HG02623 (cell line): Measurements from ENCODE around the gene RAB2B.

Experiments
- ATAC-seq: cut with Tn5 transposase; IDR thresholded peaks from one replicate; pipeline ENCODE4 v1.9.1; 2021; ENCODE audit warnings: moderate library complexity; ENCODE audit not compliant: unreplicated experiment

RAB2B gene

DNA sequence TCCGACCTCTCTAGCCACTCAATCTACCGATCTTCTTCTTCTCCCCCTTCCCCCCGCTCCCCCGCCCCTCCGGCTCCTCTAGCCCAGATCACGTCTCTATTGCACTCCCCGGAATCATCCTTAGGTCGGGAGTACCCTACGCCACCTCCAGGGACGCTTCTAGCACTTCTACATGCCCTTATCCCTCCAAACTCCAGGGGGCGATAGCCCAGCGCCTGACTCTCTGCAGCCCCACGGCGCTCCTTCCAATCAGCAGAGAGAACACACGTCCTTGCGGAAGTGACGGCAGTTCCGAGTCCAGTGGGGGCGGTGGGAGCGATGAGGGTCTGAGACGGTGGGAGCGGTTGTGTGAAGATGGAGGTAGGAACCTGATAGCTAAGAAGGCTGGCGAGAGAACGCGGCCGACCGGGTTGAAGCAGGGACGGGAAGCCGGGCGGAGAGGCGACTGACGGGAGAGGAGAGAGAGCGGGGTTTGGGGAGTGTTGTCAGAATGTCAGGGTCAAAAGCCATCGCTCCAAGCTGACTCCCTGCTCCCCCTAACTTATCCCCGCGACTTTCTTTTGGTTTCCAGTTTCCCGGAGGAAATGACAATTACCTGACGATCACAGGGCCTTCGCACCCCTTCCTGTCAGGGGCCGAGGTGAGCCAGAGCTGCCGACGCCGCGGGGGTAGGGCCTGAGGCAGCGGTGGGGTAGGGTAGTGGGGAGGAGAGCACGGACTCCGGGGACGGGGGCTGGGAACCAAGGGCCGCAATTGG, at the start of gene RAB2B, which contains the start of gene TOX4:
RAB2B (minus strand) TSS at position 35 of the 757 bp plus-strand sequence. CDS start 87 bp downstream, outside the sequence.
TOX4 (plus strand) TSS at position 271 of the 757 bp plus-strand sequence; CDS start at position 355, 84 bp downstream.
- ATAC-seq = peak; percentile 100

DNA sequence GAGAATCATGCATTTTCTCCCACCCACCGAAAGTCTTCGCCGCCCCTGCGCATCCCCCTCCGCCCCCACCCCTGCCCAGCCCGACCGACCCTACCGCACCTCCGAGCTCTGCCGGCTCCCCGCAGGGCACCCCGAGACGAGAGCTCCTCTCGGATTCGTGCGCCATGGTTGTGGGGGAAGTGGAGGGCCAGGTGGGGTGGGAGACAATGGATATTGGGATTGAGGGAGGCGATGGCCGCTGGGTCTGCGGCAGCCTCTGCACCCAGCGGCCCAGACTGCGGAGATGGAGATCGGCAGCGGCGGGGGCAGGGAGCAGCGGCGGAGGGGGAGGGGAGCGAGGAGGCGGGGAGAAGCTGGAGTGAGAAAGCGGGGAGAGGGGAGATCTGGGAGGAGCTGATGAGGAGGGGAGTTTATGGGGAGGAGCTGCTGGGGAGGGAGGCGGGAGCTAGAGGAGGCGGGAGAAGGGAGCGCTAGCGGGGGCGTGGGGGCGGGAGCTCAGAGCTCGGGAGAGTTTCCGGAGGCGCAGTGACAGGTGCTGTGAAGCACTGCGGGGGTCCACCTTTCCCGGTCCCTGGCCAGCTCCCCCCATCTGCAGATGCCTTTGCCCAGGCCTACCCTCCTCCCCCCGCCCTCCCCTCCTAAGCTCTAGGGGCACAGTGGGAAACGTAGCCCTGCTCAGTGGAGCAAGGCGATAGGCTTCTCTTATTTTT, 49.4 kb upstream of the RAB2B start, which contains the start of gene SALL2:
SALL2 (minus strand) TSS at position 385 of the 710 bp plus-strand sequence; CDS start at position 166, 219 bp downstream.
- peak; percentile 47 for ATAC-seq

DNA sequence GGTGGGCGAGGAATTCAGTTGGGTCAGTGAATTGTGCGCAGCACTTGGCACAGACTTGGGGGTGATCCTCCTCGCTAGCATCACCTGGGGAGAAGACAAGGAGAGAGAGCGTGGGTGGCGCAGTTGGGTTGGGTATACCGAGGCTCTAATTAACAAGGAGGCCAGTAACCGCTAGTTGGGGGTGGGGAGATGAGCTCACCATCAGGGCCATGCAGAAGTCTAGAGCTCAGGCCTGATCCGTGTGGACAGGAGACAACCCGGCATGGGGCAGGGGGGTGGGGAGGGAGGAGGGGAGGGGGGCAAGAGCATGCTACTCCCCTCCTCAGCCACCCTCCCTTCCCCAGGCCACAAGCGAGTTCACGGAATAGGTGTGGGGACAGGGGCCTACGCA, 48.8 kb upstream of the RAB2B start:
- ATAC-seq = no peak

DNA sequence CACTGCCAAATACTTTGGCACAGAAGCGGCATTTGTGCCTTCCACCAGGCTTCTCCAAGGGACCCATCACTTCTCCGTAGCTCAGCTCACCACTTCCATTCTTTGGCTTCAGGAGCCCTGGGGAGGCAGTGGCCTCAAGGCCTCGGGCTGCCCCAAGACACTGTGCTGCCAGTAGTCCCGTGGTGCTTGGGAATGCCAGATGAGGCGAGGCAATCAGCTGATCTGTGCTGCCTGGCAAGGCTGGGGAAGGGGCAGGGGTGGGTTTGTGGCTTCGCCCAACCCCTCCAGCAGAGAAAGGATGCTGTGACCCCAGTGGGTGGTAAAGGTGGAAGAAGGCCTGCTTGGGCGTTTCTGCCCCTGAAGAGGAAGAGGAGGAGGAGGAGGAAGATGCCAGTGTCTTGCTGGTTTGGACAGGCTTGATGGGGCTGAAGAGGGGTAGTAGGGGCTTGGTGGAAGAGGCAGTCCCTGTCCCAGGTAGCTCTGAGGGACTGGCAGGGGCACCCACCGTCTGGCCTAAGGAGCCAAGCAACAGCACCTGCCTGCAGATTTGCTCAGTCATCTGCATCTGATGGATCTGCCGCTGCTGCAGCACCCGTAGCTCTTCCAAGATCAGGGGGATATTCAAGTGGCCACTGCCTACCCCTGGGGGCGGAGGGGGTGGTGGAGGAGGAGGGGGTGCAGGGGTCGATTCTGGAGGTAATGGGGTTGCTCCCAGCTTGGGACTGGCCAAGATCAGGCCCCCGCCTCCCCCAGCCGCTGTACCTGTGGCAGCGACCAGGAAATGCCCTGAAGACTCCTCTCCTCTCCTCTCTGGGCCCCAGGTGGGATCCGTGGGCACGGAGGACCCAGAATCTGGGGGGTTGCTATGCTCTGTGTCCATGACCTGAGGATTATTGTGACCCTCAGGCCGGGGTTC, 48.1 kb upstream of the RAB2B start:
- ATAC-seq = no peak

DNA sequence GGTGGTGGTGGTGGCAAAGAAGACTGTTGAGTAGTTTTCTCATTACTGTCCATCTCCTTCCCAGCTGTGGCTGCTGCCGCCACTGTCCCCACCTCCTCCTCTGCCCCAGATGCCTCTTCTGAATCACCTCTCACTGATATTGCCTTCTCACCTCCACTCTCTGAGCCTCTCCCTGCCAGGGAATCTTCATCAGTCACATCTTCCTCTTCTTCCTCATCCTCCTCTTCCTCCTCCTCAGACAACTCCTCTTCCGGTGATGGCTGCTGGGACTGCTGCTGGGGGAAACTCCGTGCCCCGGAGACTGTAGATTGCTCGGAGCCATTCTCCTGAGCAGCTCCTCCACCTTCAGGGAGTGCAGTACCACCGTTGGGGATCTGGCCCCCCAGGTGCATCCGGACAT, 46.4 kb upstream of the RAB2B start:
- ATAC-seq = no peak

DNA sequence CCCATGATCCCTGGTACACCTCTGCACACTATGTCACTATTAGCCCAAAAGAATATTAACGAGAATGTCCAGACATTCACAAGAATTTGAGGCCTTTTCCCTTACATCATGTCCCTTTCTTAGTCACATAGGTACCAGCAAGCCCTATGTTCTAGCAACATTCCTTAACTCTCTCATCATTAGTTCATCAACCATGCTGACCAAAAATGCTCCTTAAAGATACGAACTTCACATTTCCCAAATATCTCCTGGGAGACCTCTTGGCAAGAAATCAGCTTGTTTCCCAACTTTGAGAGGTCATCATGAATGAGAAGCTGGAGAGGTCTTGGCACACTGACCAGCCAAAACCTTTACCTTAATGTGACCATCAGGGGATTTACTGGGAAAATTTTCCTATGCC, 44.7 kb upstream of the RAB2B start:
- no peak for ATAC-seq

DNA sequence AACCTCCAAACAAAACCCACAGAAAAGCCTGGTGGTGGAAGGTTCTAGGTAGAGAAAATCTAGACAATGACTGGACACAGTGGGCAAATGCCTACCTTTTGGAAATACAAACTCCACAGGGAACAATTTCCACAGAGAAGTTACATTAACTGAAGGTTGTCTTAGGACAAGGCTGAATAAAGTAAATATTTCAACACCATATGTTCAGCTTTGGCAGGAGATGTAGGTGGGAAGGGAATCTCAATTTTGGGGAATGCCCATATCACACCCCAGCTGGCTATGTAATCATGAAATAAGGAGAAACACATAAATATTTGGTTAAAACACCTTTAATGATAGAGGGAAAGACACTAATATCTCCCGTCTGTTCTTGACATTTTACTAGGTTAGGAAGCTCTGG, 44.0 kb upstream of the RAB2B start:
- no peak for ATAC-seq

DNA sequence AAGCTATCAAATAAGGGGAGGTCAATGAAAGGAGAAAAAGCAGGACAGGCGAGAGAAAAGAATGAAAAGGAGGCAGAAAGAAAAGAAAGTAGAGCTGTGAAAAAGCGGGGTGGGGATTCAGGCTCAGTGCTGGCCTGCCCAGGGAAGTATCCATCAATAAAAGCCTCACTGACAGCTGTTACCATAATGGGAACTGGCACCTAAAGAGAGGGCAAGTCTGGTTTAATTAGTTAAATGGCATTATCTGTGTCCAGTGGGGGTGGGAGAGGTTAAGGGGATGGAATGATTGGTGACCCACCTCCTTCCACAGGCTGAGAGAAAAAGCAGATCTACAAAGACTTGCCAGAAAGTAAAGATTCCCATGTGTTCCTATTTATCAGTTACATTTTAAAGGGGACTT, 42.0 kb upstream of the RAB2B start:
- no peak for ATAC-seq

DNA sequence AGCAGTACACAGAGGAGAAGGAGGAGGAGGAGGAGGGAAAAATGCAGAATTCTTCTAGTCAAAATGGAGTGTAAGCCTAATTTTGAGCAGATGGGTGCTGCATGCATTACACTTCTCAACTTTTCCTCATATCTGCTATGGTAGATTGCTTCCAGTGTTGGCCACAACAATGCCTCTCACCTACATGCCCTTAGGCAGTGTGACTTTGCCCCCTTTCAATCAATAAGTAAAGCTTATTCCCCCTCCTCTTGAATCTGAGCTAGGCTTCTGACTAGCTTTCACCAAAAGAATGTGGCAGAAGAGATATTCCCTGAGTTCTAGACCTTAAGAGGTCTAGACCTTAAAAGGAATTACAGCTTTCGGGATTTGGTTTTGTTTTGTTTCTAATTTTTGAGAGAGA, 37.6 kb upstream of the RAB2B start:
- ATAC-seq = no peak

DNA sequence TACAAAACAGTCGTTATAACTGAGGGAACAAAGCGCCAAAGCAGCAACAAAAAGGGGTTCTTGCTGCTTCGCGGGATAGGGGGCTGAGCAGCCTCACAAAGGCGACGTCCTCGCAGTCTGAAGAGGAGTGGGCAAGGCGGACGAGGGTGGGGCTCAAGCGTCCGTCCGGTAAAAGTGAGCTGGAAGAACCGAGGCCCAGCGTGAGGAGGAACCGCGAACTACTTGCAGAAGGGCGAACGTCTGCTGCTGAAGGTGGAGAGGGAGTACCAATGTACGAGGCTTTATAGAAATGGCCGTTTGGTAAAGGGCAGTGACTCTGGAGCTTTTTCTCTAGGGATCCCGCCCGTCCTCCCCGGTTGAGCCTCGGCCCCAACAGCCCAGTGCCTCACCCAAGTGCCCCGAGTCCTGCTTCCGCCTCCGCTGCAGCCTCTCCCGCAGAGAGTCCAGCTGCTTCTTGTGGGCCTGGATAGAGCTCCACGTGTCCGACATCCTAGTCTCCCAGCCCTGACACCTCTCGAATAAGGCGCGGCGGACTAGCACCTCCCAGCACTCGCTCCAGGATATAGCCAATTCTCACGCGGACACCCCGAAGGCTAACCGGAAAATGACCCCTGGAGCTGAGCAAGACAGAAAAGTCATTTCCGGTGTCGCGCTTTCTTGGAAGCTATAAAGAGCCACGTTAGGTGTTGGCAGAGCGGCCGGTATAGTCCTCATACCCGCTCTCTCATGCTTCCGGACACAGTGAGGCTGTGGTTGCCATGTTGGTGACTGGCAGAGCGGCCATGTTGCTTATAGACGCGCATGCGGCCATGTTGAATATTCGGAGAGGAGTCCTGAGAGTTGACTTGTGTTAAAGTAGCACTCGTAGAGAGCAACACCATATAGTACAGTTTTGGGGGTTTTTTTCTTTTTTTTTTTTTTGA, 34.2 kb upstream of the RAB2B start, which contains the start of gene METTL3:
METTL3 (minus strand) TSS at position 606 of the 923 bp plus-strand sequence; CDS start at position 489, 117 bp downstream.
- ATAC-seq = peak; percentile 99

DNA sequence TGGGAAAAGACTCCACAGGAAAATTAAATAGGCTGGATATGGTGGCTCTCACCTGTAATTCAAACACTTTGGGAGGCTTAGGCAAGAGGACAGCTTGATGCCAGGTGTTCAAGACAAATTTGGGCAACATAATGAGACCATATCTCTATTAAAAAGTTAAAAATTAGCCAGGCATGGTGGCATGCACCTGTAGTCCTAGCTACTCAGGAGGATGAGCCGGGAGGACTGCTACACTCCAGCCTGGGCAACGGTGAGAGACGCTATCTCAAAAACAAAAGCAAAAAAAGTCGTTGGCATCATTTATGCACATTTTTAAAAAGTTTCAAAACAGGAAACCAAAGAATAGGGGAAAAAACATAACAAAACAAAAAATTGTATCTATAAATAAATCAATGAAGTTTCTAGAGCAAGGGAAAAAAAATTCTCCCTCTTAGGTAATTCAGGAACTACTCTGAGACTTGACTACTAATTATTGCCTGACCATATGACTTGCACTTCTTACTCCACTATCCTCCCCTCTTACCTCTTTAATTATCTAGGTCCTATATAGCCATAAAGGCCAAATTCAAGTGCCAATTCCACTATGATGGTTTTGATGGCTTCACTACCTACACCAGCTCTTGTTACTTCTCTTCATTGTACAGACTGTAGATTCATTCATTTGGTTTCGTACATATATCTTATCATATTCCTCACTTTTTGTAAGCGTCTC, 32.8 kb upstream of the RAB2B start:
- ATAC-seq = no peak

DNA sequence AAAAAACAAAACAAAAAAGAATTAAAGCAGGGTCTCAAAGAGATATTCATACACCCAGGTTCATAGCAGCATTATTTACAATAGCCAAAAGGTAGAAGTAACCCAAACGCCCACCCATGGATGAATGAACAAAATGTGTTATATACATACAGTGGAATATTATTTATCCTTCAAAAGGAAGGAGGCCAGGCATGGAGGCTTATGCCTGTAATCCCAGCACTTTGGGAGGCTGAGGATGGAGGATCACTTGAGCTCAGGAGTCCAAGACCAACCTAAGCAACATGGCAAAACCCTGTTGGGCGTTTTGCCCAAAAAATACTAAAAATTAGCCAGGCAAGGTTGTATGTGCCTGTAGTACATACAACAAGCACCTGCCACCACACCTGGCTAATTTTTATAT, 29.8 kb upstream of the RAB2B start:
- no peak for ATAC-seq

DNA sequence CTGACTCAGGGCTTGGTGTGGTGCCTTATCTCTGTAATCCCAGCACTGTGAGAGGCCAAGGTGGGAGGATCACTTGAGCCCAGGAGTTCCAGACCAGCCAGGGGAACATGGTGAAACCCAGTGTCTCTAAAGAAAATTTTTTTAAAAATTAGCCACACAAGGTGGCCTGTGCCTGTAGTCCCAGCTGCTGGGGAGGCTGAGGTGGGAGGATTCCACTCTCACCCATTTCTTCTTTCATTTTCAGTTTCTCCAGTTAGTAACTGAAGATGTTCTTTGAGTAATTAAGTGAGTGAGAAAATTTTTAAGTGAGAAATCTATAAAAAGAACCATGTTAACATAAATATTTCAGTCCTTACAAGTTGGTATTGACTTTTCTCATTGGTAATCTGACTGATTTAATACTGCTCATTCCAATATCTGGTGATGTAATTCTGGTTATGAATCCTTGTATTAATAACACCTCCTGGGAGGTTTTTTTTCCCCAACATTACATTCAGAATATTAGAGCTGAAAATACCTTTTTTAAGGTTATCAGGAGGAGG, 28.3 kb upstream of the RAB2B start:
- ATAC-seq = peak; percentile 89

DNA sequence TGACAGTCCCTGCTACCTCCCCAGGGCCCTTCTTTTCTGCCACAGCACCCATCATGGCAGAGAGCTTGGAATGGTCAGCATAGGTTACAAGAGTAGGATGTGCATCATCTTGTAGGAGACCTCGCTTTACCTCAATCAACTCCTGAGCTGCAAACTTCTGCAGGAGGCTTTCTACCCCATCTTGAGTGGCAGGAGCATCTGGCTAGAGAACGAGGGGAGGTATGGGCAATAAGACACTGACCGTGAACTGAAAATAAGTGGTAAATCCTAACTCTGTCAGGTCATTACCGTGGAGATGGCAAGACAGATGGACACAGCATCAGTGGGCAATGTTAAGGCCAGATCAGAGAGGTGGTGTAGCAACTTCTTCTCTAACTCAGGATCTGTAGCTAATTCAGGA, 26.6 kb upstream of the RAB2B start:
- ATAC-seq = no peak

DNA sequence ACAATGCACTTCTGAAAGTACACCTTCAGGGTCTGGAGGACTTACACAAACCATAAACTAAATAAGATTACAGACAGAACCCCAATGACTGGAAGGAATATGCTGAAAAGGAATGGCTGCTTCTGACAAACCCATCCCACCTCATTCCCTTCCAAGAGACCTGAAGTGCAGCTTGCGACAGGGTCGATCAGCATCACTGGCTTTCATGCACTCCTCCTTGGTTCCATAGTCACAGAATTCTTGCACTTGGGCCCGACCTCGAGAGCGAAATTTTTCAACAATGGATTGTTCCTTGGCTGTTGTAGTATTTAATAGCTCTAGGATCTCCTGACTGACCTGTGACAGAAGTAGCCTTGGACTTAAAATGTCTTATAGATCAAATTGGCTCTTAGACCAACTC, 24.8 kb upstream of the RAB2B start:
- ATAC-seq = no peak

DNA sequence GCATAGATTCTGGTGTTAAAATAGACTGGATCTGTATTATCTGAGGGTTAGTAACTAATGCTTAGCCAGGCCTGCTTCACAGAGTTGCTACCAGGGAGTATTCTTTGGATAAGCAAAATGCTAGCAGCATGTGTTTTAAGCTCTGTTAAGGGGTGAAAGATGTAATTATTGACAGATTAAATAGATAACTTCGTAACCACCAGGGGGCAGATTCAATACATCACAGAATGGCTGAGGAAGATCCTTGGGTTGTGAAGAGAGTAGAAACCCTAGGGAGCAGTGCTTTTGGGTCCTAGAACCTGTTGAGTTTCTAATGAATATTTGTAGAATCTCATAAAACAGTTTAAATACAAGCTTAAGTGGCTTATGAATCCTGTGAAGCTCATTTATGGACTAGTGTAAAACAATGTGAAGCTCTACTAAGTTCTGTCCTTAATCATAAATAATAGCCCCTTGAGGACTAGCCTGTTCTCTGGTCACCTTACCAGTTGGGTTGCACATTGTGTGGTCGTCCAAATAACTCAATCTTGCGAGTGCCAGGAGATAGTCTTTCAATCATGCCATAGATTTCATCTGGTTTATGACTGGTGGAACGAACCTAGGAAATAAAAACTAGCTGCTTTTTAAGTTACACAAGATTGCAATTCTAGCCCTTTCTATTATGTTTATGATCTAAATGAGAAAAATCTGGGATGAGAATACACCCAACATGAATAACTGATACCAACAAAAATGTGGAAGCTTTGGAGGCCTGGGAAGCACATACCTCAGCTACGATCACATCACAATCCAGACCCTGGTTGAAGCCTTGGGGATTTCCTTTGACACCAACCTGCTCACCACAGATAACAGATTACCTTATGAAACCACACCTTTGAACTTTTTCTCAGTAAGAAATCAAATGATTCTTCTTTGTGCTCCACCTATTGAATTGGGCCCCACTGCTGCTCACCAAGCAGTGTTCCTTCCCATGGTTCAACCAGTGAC, 22.1 kb upstream of the RAB2B start:
- no peak for ATAC-seq

DNA sequence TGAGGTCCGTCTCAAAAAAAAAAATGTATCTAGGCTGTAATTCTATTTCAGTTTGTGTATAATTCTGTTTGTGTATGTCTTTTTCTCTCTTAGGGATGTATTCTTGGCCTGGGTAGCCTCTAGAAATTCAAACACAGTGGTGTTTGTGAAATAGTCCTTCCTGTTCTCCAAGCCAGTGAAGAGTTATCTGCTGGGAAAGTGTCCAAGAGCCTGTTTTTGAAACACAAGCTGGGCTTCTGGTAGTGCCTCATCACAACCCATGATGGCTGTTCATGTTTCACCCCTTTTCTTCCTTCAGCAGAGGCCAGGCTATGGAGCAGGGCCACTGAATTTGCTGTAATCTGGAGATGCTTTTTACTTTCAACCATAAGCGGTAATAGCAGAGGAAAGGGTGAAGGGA, 19.7 kb upstream of the RAB2B start:
- ATAC-seq = no peak
